OCI-LY3 (cell line): Measurements from ENCODE around the gene ABCA10.

ENCODE experiments used
- H2AFZ ChIP-seq: fragments of 200-600, 300-600 bp; shearing (Covaris generic); 2 replicates; pipeline ENCODE4 v1.6.0; 2014; ENCODE audit warnings: antibody characterized with exemption, low read depth, low read length
- H3K27ac ChIP-seq: fragments of 200-600, 300-600 bp; sonication (generic); 2 replicates; pipeline ENCODE4 v1.5.1; 2014; ENCODE audit warnings: mild to moderate bottlenecking, low read length, moderate library complexity, mixed read lengths
- H3K27me3 ChIP-seq: fragments of 200-600, 300-600 bp; sonication (generic); 2 replicates; pipeline ENCODE4 v1.6.1; 2014; ENCODE audit warnings: low read depth, low read length, mixed read lengths
- H3K36me3 ChIP-seq: fragments of 200-600, 300-600 bp; sonication (generic); replicated peaks from 2 replicates; pipeline ENCODE3; 2014; ENCODE audit warnings: low read depth, low read length, mixed read lengths
- H3K4me1 ChIP-seq: fragments of 300-600, 200-600 bp; sonication (generic); 2 replicates; pipeline ENCODE4 v1.6.1; 2014; ENCODE audit warnings: low read length, mixed read lengths
- H3K4me2 ChIP-seq: fragments of 200-600, 300-600 bp; sonication (generic); 2 replicates; pipeline ENCODE4 v1.6.1; 2014; ENCODE audit warnings: low read length, mixed read lengths
- H3K4me3 ChIP-seq: fragments of 300-600, 200-600 bp; sonication (generic); 2 replicates; pipeline ENCODE4 v1.5.1; 2014; ENCODE audit warnings: antibody characterized with exemption, mild to moderate bottlenecking, low read length, moderate library complexity
- H3K79me2 ChIP-seq: fragments of 300-600, 200-600 bp; shearing (Covaris generic); 2 replicates; pipeline ENCODE4 v1.6.1; 2014; ENCODE audit warnings: mild to moderate bottlenecking, low read length, mixed read lengths
- H3K9ac ChIP-seq: fragments of 300-600, 200-600 bp; shearing (Covaris generic); 2 replicates; pipeline ENCODE4 v1.6.0; 2014; ENCODE audit warnings: mild to moderate bottlenecking, low read length, moderate library complexity
- H3K9me3 ChIP-seq: fragments of 200-600, 300-600 bp; shearing (Covaris generic); 2 replicates; pipeline ENCODE4 v1.6.1; 2014; ENCODE audit warnings: low read length, mixed read lengths; ENCODE audit not compliant: insufficient read depth
- H4K20me1 ChIP-seq: fragments of 200-600, 300-600 bp; sonication (generic); 2 replicates; pipeline ENCODE4 v1.6.1; 2016; ENCODE audit warnings: low read length, mixed read lengths; ENCODE audit not compliant: insufficient read depth
- EZH2phosphoT487 ChIP-seq: fragments of 200-600 bp; shearing (Covaris generic); IDR thresholded peaks from 2 replicates; pipeline ENCODE4 v1.6.1; 2018; ENCODE audit warnings: antibody characterized with exemption, mixed run types, low read depth
- TF ChIP-seq, protein P1 (sequence below): fragments of 200-600, 300-600 bp; sonication (generic); IDR thresholded peaks from 2 replicates; pipeline ENCODE4 v1.5.1; 2014; ENCODE audit warnings: antibody characterized with exemption, low read length, low read depth

The ABCA10 gene

DNA sequence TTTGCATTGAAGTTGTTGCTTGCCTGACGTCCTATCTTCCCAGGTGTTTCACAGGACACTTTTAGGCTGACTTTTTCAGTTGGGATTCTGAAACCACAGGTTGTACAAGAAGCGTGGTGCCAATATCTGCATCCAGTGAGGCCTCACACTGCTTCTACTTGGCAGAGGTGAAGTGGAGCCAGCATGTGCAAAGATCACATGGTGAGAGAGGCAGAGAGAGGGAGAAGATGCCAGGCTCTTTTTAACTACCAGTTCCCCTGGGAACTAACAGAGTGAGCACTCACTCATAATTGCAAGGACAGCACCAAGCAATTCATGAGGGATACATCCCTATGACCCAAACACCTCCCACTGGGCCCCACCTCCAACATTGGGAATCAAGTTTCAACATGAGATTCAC is 81.2 kb downstream of the ABCA10 start:
- H3K9me3 ChIP-seq, result no peaks in the 10 kb centered on the region
- H3K27ac ChIP-seq, result no peak overlapping the region
- no peaks in the 10 kb centered on the region for H3K4me1 ChIP-seq
- no peak overlapping the region for H2AFZ ChIP-seq
- no peaks in the 10 kb centered on the region for H3K79me2 ChIP-seq
- no peaks in the 10 kb centered on the region for H3K27me3 ChIP-seq
- no peak overlapping the region for H3K4me2 ChIP-seq
- H3K9ac ChIP-seq, result no peak overlapping the region
- no peak for TF ChIP-seq EZH2phosphoT487
- TF ChIP-seq, protein P1, sequence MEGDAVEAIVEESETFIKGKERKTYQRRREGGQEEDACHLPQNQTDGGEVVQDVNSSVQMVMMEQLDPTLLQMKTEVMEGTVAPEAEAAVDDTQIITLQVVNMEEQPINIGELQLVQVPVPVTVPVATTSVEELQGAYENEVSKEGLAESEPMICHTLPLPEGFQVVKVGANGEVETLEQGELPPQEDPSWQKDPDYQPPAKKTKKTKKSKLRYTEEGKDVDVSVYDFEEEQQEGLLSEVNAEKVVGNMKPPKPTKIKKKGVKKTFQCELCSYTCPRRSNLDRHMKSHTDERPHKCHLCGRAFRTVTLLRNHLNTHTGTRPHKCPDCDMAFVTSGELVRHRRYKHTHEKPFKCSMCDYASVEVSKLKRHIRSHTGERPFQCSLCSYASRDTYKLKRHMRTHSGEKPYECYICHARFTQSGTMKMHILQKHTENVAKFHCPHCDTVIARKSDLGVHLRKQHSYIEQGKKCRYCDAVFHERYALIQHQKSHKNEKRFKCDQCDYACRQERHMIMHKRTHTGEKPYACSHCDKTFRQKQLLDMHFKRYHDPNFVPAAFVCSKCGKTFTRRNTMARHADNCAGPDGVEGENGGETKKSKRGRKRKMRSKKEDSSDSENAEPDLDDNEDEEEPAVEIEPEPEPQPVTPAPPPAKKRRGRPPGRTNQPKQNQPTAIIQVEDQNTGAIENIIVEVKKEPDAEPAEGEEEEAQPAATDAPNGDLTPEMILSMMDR, result no peak
- no peak overlapping the region for H3K4me3 ChIP-seq
- H3K36me3 ChIP-seq, result no peaks in the 10 kb centered on the region
- H4K20me1 ChIP-seq, result no peaks in the 10 kb centered on the region

DNA sequence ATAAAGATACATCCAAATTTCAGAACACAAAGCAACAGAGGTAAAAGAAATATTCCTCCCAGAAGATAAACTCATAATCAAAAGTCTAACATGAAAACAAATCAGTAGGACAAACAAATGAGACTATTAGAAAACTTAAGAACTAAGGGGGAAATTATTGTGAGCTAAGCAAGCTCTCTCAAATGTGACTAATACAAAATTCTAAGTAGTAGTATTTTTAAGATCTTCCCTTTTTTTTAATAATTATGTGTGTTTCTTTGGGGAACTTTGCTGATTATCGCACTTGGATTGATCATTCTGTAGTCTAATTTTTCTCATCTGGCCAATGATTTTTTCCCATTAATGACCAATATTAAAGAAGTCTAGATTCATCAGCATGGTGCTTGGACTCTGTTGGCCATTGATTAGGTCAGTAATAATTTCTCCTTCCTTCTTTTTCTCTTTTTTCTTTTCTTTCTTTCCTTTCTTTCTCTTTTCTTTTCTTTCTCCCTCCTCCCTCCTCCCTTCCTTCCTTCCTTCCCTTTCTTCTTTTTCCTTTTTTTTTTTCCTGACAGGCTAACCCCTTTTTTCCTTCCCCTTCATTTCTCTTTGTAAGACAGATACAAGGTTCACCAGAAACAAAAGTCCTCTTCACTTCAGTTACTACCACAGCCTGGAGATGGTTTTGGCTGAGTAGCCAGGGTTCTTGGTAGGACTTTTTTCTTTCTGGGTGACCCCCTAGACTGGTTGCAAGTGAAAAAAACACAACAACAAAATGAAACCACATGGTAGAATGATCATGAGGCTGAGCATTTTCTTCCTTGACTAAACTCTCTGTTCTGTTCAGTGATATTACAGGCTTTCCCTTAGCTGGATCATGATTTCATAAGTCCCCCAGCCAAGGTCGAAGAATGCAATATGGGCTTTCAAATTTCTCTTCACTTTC is 84.0 kb downstream of the ABCA10 start:
- H4K20me1 ChIP-seq, result no peaks in the 10 kb centered on the region
- no peak overlapping the region for H3K9ac ChIP-seq
- H3K4me3 ChIP-seq, result no peak overlapping the region
- TF ChIP-seq, protein P1, result no peak
- no peak for TF ChIP-seq EZH2phosphoT487
- H3K27me3 ChIP-seq, result no peaks in the 10 kb centered on the region
- no peak overlapping the region for H3K4me2 ChIP-seq
- no peak overlapping the region for H3K27ac ChIP-seq
- no peaks in the 10 kb centered on the region for H3K9me3 ChIP-seq
- no peak overlapping the region for H2AFZ ChIP-seq
- H3K79me2 ChIP-seq, result no peaks in the 10 kb centered on the region
- no peaks in the 10 kb centered on the region for H3K36me3 ChIP-seq
- peaks cover 10% of the 10 kb centered on the region for H3K4me1 ChIP-seq

DNA sequence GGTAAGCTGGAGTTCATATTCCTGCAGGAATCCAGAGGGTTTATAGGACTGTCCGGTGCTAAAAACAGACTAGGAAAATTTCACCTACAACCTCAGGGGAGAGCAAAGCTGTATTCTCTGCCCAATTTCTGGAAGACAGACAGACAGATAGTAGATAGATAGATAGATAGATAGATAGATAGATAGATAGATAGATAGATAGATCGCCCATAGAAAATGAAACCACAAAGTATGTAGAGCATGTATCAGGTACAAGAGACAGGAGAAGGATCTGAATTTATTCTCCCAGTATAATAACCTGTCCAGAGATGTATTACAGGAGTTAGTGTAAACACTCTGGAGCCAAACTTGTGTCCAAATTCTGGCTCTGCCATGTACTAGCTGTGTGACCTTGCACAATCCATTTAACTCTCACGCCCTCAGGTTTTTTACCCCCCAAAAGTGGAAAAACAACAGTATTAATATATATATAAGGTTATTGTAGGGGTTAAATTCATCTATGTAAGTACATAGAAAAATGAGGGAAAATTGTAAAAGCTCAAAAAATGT is 84.9 kb downstream of the ABCA10 start:
- Histone ChIP-seq H3K4me1 (peaks cover 10% of the 10 kb centered on the region), H3K9ac (no peak overlapping the region), H2AFZ (no peak overlapping the region), H3K27ac (no peak overlapping the region), H3K79me2 (no peaks in the 10 kb centered on the region), H3K36me3 (no peaks in the 10 kb centered on the region), H3K9me3 (no peaks in the 10 kb centered on the region), H3K27me3 (no peaks in the 10 kb centered on the region), H4K20me1 (no peaks in the 10 kb centered on the region), H3K4me2 (no peak overlapping the region), H3K4me3 (no peak overlapping the region)
- no peak for TF ChIP-seq EZH2phosphoT487
- TF ChIP-seq, protein P1, result no peak

DNA sequence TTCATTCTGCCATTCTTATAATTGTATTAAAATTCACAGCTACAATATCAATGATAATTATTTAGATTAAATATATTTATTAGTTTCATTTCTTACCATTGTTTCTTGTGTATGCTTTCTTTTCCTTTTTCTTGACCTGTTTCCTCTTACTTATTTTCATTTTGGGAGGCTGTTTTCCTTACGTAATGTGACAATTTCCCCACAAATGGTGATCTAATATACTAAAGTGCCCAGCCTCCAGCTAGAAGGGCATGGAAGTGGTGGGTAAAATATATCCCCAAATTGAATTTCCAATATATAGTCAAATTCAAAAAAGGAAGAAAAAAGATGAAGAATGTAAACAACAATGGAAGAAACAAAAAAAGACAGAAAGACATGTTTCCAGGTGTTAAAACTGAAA is 85.5 kb downstream of the ABCA10 start:
- no peaks in the 10 kb centered on the region for H3K9me3 ChIP-seq
- H3K4me1 ChIP-seq, result peaks cover 10% of the 10 kb centered on the region
- TF ChIP-seq, protein P1, result no peak
- no peak for TF ChIP-seq EZH2phosphoT487
- H2AFZ ChIP-seq, result no peak overlapping the region
- no peaks in the 10 kb centered on the region for H3K79me2 ChIP-seq
- H3K4me2 ChIP-seq, result no peak overlapping the region
- H3K9ac ChIP-seq, result no peak overlapping the region
- no peak overlapping the region for H3K27ac ChIP-seq
- H3K36me3 ChIP-seq, result no peaks in the 10 kb centered on the region
- no peaks in the 10 kb centered on the region for H3K27me3 ChIP-seq
- H4K20me1 ChIP-seq, result no peaks in the 10 kb centered on the region
- H3K4me3 ChIP-seq, result no peak overlapping the region
